HepG2 (cell line): Measurements from ENCODE around the gene FRMD3. TPM values are rescaled to one million over a fixed set of nuclear protein-coding genes. Genes with fewer than 3 reads are reported as not detected.

Source experiments
- GTF3A ChIP-seq: sonication (generic); formaldehyde crosslinking; conservative IDR thresholded peaks from 2 replicates; pipeline ENCODE4 v1.4.0; 2020; ENCODE audit warnings: mild to moderate bottlenecking, missing genetic modification reagents
- HDAC2 ChIP-seq: sonication (generic); formaldehyde crosslinking; IDR thresholded peaks from 2 replicates; pipeline ENCODE4 v1.4.0; 2020; ENCODE audit warnings: missing genetic modification reagents
- HNRNPLL ChIP-seq: fragments of 200-400 bp; formaldehyde crosslinking; IDR thresholded peaks from 2 replicates; pipeline ENCODE4 v1.6.1; 2017; ENCODE audit warnings: mild to moderate bottlenecking, low read depth, low read length; ENCODE audit not compliant: poor library complexity, severe bottlenecking
- KMT2A ChIP-seq: sonication (generic); formaldehyde crosslinking; IDR thresholded peaks from 2 replicates; pipeline ENCODE4 v1.4.0; 2020; ENCODE audit warnings: missing genetic modification reagents
- POLR2AphosphoS5 ChIP-seq: IDR thresholded peaks from 2 replicates; pipeline ENCODE4 v1.6.1; 2012; ENCODE audit warnings: low read depth, low read length
- RARA ChIP-seq: IDR thresholded peaks from 2 replicates; pipeline ENCODE4 v1.6.1; 2016; ENCODE audit warnings: missing genetic modification reagents, missing compliant biosample characterization
- RBFOX2 ChIP-seq: fragments of 200-400 bp; formaldehyde crosslinking; IDR thresholded peaks from 2 replicates; pipeline ENCODE4 v1.6.1; 2017; ENCODE audit warnings: low read depth, mild to moderate bottlenecking, low read length
- RFXAP ChIP-seq: sonication (generic); formaldehyde crosslinking; IDR thresholded peaks from 2 replicates; pipeline ENCODE4 v1.4.0; 2020; ENCODE audit warnings: missing genetic modification reagents, borderline replicate concordance
- SMC3 ChIP-seq: IDR thresholded peaks from 2 replicates; pipeline ENCODE4 v1.6.1; 2011; ENCODE audit warnings: low read length, improper control_type of control experiment
- ZNF44 ChIP-seq: sonication (generic); formaldehyde crosslinking; IDR thresholded peaks from 2 replicates; pipeline ENCODE4 v1.5.1; 2020; ENCODE audit warnings: mild to moderate bottlenecking, missing genetic modification reagents
- ZNF460 ChIP-seq: sonication (generic); formaldehyde crosslinking; IDR thresholded peaks from 2 replicates; pipeline ENCODE4 v1.5.1; 2020; ENCODE audit warnings: missing genetic modification reagents, mild to moderate bottlenecking, borderline replicate concordance
- ZNF607 ChIP-seq: sonication (generic); formaldehyde crosslinking; IDR thresholded peaks from 2 replicates; pipeline ENCODE4 v1.5.1; 2020; ENCODE audit warnings: missing genetic modification reagents, mild to moderate bottlenecking, borderline replicate concordance
- ZNF660 ChIP-seq: sonication (generic); formaldehyde crosslinking; IDR thresholded peaks from 2 replicates; pipeline ENCODE4 v1.5.1; 2020; ENCODE audit warnings: mild to moderate bottlenecking, low read depth, missing genetic modification reagents, borderline replicate concordance
- ZNF709 ChIP-seq: sonication (generic); formaldehyde crosslinking; IDR thresholded peaks from 2 replicates; pipeline ENCODE4 v1.5.0; 2020; ENCODE audit warnings: mild to moderate bottlenecking, missing genetic modification reagents
- ZNF724P ChIP-seq: sonication (generic); formaldehyde crosslinking; IDR thresholded peaks from 2 replicates; pipeline ENCODE4 v1.8.0; 2022; ENCODE audit warnings: missing genetic modification reagents, borderline replicate concordance
- polyA plus RNA-seq, 8 experiments: library from polyadenylated mRNA; depleted of rRNA in 3 of 8; stranded (reverse) in 7 of 8; unstranded in 1 of 8; fragments of >200 nt; fragmentation: Illumina TruSeq in 4 of 8; extraction: Trizol in 4 of 8; gene quantifications; 2 replicates each; pipeline versions ENCODE4 v1.2.1 to v1.2.3, GENCODE V29; 2011 to 2016; ENCODE audit warnings: low read depth in 4 of 8, missing spikeins in 1 of 8, mixed read lengths in 1 of 8; ENCODE audit not compliant: insufficient read depth in 1 of 8
- total RNA-seq, 5 experiments: library from RNA; depleted of rRNA; stranded (reverse); fragments of >200 nt; fragmentation: Illumina TruSeq; extraction: Trizol; gene quantifications; 2 replicates each; pipeline ENCODE4 v1.2.3, GENCODE V29; 2016; ENCODE audit warnings: low read depth in 1 of 5
- TF ChIP-seq, protein P1 (sequence below), 2 experiments: sonication (generic) in 1 of 2; formaldehyde crosslinking in 1 of 2; IDR thresholded peaks; 2 replicates each; pipeline versions ENCODE4 v1.4.0 to v1.6.1; 2018 to 2020; ENCODE audit warnings: missing genetic modification reagents in 2 of 2, borderline replicate concordance in 1 of 2, low read depth in 1 of 2, mild to moderate bottlenecking in 1 of 2, missing biosample characterization in 1 of 2
- TF ChIP-seq, protein P2 (sequence below): sonication (generic); formaldehyde crosslinking; IDR thresholded peaks from 2 replicates; pipeline ENCODE4 v1.8.0; 2022; ENCODE audit warnings: mild to moderate bottlenecking, missing genetic modification reagents
- TF ChIP-seq, protein P3 (sequence below): sonication (generic); formaldehyde crosslinking; IDR thresholded peaks from 2 replicates; pipeline ENCODE4 v1.4.0; 2020; ENCODE audit warnings: missing genetic modification reagents
- TF ChIP-seq, protein P4 (sequence below): sonication (generic); formaldehyde crosslinking; IDR thresholded peaks from 2 replicates; pipeline ENCODE4 v1.5.0; 2020; ENCODE audit warnings: missing genetic modification reagents, mild to moderate bottlenecking, borderline replicate concordance
- TF ChIP-seq, protein P5 (sequence below): sonication (generic); formaldehyde crosslinking; IDR thresholded peaks from 2 replicates; pipeline ENCODE4 v1.5.1; 2020; ENCODE audit warnings: missing genetic modification reagents, mild to moderate bottlenecking, borderline replicate concordance
- TF ChIP-seq, protein P6 (sequence below): sonication (generic); formaldehyde crosslinking; conservative IDR thresholded peaks from 2 replicates; pipeline ENCODE4 v1.4.0; 2020; ENCODE audit warnings: mild to moderate bottlenecking, missing genetic modification reagents, moderate library complexity

The FRMD3 gene
- total and polyA plus RNA-seq, 2 of the 13 experiments (the other 11 are each of a cell fraction or from before 2014, with no cell fraction given): 3.2 to 7.7 TPM

DNA sequence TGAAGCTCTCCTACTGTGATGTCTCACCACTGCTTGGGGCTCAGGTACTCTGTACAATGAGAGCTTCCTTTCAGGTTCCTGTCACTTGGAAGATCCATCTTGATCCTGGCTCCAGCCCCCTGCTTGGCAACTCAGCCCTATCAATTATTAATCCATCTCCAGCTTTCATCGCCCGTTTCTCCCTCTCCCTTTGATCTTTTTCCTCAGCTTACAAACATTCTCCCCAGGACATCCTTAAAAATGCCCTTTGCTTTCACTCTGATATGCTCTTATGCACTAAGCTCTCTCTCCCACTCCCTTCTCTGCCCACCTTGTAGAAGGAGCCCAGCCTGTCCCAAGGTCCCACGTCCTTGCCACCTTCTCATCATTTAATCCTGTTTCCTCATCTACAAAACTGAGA is 109.0 kb downstream of the FRMD3 start (continued):
- TF ChIP-seq, protein P1, sequence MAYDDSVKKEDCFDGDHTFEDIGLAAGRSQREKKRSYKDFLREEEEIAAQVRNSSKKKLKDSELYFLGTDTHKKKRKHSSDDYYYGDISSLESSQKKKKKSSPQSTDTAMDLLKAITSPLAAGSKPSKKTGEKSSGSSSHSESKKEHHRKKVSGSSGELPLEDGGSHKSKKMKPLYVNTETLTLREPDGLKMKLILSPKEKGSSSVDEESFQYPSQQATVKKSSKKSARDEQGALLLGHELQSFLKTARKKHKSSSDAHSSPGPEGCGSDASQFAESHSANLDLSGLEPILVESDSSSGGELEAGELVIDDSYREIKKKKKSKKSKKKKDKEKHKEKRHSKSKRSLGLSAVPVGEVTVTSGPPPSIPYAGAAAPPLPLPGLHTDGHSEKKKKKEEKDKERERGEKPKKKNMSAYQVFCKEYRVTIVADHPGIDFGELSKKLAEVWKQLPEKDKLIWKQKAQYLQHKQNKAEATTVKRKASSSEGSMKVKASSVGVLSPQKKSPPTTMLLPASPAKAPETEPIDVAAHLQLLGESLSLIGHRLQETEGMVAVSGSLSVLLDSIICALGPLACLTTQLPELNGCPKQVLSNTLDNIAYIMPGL (CRISPR knock-in tag; IDR thresholded peaks at IDR 0.05; ENCODE audit: borderline replicate concordance in 1 of 2, low read depth in 1 of 2): 0 out of 4 replicates have a peak, but pooled peaks of 1 of the 2 experiments have one; percentile 23
- TF ChIP-seq ZNF660 (CRISPR knock-in tag) (no peak), ZNF460 (CRISPR knock-in tag) (no peak), RARA (CRISPR knock-in tag) (0 out of 2 replicates have a peak, but pooled peaks have one; percentile 35), ZNF709 (no peak), ZNF44 (CRISPR knock-in tag) (no peak), GTF3A (CRISPR knock-in tag) (no peak), SMC3 (no peak), KMT2A (CRISPR knock-in tag) (0 out of 2 replicates have a peak, but pooled peaks have one; percentile 40), ZNF607 (CRISPR knock-in tag) (no peak), HNRNPLL (no peak), RFXAP (CRISPR knock-in tag) (no peak), RBFOX2 (0 out of 2 replicates have a peak, but pooled peaks have one; percentile 39), POLR2AphosphoS5 (no peak), ZNF724P (CRISPR knock-in tag) (no peak), HDAC2 (CRISPR knock-in tag) (peak; percentile 64; the same call in 1 of the 2 replicates)
- TF ChIP-seq, protein P2, sequence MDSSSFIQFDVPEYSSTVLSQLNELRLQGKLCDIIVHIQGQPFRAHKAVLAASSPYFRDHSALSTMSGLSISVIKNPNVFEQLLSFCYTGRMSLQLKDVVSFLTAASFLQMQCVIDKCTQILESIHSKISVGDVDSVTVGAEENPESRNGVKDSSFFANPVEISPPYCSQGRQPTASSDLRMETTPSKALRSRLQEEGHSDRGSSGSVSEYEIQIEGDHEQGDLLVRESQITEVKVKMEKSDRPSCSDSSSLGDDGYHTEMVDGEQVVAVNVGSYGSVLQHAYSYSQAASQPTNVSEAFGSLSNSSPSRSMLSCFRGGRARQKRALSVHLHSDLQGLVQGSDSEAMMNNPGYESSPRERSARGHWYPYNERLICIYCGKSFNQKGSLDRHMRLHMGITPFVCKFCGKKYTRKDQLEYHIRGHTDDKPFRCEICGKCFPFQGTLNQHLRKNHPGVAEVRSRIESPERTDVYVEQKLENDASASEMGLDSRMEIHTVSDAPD (CRISPR knock-in tag): peak; percentile 30; the same call in 1 of the 2 replicates
- TF ChIP-seq, protein P3, sequence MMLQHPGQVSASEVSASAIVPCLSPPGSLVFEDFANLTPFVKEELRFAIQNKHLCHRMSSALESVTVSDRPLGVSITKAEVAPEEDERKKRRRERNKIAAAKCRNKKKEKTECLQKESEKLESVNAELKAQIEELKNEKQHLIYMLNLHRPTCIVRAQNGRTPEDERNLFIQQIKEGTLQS: no peak
- TF ChIP-seq, protein P4, sequence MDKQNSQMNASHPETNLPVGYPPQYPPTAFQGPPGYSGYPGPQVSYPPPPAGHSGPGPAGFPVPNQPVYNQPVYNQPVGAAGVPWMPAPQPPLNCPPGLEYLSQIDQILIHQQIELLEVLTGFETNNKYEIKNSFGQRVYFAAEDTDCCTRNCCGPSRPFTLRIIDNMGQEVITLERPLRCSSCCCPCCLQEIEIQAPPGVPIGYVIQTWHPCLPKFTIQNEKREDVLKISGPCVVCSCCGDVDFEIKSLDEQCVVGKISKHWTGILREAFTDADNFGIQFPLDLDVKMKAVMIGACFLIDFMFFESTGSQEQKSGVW (CRISPR knock-in tag): no peak
- TF ChIP-seq, protein P5, sequence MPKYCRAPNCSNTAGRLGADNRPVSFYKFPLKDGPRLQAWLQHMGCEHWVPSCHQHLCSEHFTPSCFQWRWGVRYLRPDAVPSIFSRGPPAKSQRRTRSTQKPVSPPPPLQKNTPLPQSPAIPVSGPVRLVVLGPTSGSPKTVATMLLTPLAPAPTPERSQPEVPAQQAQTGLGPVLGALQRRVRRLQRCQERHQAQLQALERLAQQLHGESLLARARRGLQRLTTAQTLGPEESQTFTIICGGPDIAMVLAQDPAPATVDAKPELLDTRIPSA (CRISPR knock-in tag): no peak
- TF ChIP-seq, protein P6, sequence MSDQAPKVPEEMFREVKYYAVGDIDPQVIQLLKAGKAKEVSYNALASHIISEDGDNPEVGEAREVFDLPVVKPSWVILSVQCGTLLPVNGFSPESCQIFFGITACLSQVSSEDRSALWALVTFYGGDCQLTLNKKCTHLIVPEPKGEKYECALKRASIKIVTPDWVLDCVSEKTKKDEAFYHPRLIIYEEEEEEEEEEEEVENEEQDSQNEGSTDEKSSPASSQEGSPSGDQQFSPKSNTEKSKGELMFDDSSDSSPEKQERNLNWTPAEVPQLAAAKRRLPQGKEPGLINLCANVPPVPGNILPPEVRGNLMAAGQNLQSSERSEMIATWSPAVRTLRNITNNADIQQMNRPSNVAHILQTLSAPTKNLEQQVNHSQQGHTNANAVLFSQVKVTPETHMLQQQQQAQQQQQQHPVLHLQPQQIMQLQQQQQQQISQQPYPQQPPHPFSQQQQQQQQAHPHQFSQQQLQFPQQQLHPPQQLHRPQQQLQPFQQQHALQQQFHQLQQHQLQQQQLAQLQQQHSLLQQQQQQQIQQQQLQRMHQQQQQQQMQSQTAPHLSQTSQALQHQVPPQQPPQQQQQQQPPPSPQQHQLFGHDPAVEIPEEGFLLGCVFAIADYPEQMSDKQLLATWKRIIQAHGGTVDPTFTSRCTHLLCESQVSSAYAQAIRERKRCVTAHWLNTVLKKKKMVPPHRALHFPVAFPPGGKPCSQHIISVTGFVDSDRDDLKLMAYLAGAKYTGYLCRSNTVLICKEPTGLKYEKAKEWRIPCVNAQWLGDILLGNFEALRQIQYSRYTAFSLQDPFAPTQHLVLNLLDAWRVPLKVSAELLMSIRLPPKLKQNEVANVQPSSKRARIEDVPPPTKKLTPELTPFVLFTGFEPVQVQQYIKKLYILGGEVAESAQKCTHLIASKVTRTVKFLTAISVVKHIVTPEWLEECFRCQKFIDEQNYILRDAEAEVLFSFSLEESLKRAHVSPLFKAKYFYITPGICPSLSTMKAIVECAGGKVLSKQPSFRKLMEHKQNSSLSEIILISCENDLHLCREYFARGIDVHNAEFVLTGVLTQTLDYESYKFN (CRISPR knock-in tag): peak; percentile 86
